HG03565 (cell line): Measurements from ENCODE around the gene PNO1.
"Not testable (repeated sequence)": the region's sequence is repeated elsewhere in the genome, so short reads cannot be mapped to it uniquely, and the experiment has no call there.

Source experiments
- ATAC-seq: cut with Tn5 transposase; IDR thresholded peaks from one replicate; pipeline ENCODE4 v1.9.1; 2021; ENCODE audit warnings: mild to moderate bottlenecking, moderate library complexity; ENCODE audit not compliant: unreplicated experiment

PNO1 gene

DNA sequence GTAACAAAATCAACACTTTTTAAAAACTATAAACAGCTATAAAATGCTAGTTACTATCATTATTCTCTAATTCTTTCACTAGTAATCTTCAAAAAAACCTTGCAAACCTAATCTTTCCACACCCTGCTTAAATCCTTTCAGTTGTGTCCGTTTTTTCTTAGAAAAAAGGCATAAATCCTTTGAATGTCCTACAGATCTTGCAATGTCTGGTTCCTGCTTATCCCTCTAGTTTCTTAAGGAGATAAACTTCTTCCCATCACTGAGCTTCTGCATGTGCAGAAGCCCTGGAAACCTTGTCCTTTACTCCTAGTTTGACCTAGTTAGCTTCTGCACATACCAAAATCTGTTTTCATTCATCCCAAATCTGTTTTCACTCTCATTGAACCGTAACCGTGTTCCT is 1.3 kb upstream of the PNO1 start:
- ATAC-seq: no peak

DNA sequence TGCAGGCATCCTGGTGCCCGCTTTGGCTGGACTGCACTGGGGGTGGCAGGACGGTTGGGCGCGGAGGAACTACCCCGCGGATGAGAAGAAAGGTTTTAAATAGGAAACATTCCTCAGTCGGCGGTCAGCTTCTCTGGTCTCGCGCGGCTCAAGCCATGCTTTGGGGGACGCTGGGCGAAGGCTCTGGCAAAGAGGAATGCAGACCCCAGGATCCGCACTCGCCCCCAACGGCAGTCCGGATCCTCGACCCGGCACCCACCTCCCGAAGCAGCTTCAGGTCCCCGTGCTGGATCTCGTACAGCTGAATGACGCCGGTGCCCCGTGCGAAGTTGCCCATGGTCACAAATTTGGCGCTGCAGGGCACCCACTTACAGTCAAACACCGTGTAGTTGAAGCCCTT is 686 bp upstream of the PNO1 start:
- ATAC-seq: no peak

DNA sequence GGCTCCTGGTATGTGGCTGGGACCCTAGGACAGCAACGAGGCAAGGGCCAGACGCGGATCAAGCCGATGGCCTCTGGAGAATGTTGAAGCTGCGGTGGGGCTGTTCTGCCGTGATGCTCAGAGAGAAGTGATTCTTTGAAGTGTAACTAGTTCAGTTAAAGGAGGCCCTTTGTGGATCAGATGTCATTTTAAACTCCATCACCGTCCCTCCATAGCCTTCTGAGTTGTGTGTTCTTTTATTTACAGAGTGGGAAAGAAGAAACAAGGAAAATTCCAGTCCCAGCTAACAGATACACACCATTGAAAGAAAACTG is 403 bp downstream of the PNO1 start:
- no peak for ATAC-seq

DNA sequence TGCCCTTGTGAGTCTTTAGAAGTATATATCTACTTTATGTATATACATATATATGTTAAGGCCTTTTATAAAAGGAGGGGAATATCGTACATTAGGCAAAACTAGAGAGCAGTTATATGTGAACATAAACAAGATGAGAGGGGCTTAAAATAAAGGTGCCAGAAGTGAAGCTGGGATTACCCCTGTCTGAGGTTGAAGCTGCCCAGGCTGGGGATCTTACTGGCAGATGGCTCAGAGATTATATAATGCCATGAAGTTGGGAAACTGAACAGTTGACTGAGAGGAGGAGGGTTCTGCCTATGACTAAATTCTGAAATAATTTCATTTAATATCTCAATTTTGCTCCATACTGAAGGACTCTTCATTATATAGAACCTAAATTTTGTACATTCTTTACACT is 6.0 kb downstream of the PNO1 start:
- ATAC-seq: no peak

DNA sequence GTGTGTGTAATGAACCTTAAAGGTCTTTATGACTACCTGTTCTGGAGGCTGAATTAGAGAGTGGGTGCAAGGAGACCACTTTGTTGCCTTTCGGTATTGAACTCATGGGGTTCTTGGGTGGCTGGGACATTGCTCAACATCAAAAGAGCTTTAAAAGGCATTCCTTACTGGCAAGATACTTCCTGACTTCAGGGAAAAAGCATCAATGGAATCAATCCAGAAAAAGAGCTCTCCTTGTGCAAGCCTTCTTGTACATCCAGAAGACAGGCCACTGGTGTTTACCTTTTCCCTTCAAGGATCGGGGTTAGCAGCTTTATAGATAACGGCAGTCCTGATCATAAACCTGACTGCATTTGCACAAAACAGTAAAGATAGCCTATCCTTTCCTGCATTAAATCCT is 9.5 kb downstream of the PNO1 start:
- no peak for ATAC-seq

DNA sequence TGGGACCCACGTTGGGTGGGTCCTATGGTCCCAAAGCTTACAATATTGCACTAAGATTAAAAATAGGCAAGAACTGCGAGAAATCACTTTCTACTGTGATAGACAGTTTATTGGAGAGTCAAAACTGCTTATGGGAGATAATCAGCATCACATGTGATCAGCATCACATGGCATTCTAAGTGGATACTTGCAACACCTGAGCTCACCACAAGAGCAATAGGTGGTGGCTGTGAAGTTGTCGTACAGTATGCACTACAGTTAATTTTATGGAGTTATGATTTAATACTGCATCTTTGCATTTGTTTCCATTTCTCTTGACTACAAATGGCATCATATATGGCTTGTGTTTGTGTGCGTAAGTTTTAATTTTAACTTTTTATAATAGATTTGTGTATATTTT is 11.6 kb downstream of the PNO1 start:
- no peak for ATAC-seq

DNA sequence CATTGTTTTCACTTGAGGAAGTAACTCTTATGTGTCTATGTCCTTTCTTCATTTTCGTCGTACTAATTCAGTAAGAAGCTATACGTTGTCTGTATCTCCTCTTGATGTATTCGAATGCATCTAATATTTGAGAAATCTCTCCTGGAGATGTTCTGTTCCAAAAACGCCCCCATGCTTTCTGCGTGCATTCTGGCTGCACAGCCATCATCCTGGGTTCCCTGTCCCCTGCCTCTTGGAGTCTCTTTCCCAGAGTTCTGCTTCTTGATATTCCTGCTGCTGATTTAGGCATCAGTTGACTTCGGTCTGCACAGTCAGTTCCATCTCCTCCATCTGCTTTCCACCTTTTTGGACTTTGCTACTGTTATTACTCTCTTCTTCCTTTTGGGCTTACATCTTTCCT is 13.5 kb downstream of the PNO1 start:
- ATAC-seq: no peak

DNA sequence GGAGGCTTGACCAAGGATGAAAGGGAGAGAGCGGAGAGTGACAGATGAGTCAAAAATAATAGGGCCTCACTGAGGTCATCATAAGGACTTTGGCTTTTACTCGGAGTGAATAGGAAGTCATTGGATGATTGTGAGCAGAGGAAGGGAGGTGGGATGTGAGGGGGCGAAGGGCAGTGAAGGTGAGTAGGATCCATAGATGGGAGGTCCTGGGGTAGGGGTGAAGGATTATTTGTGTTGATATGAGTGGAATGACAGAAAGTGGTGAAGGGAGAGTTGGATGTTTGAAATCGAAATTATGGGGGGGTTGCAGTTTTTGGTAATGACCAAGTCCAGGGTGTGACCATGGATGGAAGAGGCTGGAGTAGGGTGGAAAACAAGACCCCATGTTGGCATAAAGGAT is 14.0 kb downstream of the PNO1 start:
- no peak for ATAC-seq

DNA sequence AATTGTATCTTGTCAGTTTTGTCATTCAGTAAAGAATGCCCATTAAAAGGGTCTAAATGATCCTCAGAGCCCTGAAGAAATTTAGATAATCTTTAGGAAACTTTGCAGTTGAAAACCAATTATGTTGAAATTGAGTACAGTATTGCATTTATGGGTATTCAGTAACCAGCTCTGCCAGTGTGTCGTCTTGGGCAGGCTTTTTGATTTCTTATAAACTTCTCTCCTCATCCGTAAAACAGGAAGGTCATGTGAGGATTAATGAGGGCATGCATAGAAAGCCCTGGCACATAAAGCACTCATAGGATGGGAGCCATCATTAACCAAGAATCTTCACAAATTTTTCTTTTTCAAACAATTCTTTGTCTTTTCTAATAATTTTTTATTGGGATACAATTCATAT is 14.8 kb downstream of the PNO1 start:
- no peak for ATAC-seq

DNA sequence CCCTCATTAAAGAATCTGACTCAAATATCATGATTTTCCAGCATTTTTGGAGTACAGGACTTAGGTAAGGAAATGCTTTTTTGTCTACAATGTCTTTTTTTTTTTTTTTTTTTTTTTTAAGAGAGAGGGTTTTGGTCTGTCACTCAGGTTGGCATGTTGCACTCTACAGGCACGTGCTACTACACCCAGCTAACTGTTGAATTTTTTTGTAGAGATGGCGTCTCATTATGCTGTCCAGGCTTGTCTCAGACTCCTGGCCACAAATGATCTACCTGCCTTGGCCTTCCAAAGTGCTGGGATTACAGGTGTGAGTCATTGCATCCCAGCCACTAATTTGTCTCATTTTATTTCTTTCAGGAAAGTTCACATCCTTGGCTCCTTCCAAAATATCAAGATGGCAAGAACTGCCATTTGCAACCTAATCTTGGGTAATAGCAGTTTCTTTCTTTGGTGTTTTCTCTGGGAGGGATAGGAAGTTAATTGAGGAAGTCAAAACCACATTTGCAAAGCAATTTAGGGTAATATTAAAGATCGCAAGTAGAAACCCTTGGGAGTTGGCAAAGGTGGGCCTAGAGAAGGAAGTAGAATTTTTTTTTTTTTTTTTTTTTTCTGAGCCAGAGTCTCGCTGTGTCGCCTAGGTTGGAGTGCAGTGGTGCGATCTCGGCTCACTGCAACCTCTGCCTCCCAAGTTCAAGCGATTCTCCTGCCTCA is 15.5 kb downstream of the PNO1 start:
- ATAC-seq: no peak

DNA sequence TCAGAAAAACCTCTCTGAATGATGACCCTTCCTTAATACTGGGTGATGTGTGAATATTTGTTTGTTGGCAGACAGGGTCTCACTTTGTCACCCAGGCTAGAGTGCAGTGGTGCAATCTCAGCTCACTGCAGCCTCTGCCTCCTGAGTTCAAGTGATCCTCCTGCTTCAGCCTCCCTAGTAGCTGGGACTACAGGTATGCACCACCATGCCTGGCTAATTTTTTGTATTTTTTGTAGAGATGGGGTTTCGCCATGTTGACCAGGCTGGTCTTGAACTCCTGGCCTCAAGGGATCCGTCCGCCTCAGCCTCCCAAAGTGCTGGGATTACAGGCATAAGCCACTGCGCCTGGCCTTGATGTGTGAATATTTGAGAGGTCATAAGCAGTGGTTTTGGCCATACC is 17.5 kb downstream of the PNO1 start:
- ATAC-seq: not testable (repeated sequence)

DNA sequence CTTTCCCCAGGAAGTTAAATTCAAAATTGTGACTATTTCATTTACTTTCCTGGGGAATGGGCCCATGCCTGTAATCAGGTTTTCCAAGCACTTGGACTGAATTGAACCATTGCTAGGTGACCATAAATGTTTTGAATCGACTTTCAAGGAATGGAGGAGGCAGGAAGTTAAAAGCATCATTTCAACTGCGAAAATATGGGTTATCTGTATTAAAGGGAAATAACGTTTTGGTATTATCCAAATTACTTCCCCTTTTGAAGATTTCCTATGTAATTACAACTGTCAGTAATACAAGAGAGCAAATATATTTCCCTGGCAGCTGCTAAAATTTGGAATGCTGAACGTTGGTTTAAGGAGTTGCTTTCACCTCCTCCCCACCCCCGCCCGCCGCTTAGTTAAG is 19.0 kb downstream of the PNO1 start:
- no peak for ATAC-seq

DNA sequence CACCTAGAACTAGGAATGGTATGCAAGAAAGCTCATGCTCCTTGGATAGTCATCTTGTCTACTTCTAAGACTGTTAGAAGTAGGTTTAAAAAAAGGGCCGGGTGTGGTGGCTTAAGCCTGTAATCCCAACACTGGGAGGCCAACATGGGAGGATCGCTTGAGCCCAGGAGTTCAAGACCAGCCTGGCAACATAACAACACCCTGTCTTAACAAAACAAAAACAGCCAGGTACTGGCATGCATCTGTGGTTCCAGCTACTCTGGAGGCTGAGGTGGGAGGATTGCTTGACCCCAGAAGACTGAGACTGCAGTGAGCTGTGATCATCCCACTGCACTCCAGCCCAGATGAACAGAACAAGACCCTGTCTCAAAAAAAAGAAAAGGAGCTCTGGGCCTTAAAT is 19.9 kb downstream of the PNO1 start:
- ATAC-seq: no peak

DNA sequence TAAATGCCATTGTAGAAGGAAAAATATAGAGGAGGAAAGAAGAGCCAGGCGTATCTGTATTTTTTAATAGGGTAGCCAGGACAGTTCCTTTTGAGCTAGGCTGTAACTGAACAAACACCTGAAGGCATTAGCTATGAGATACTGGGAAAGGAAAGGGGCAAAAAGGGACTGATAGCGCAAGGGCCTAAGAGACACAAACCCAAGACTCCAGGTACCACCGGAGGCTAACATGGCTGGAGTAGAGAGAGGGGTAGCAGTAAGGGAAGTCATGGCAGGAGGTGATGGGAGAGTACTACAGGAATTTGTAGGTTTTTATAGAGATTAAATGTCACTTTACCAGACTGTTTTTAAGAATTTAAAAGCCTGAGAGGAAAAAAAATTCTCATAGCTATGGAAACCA is 20.7 kb downstream of the PNO1 start:
- no peak for ATAC-seq

DNA sequence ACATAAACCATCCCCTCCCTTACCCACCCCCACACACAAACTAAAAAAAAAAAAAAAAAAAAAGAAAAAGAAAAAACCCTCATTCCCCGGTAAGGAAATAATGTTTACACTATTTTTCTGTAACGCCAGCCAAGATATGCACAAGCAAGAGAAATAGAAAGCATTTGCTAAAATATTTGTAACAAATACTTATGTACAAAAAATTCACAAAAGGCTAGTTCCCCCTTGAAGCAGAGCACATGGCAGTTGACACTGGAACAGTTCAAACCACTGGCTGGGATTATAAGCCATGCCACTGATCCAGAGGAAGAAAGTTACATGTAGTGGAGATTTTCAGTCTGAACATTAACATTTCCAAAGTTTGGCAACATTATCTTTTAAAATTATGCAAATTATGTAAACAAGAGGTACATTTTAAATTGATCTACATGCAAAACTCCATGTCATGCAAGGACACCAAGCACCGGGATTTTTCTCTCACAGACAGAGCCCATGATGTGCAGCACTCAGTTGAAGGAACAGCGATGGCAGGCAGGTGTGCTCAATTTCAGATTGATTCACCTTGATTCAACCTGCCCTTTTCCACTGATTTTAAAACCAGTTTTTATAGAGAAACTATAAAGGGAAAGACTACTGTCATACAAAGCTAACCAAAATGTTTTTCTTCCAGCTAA is 21.4 kb downstream of the PNO1 start:
- ATAC-seq: no peak

DNA sequence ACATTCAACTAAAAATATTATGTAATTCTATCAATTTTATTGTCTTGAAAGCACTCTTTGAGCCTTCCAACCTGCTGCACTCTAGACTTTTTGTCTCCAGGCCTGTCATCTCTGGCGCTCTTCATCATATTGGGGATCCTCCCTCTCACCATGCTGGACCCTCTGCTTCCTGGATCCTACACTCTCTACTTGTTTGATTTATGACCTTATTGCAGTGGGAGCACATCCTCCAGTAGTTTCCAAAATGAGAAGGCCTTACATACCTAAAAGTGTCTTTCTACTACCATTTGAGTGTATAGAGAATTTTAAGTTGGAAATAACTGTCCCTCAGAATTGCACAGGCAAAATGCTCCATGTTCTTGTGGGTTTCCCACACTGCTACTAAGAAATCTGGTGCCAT is 25.2 kb downstream of the PNO1 start:
- ATAC-seq: no peak

DNA sequence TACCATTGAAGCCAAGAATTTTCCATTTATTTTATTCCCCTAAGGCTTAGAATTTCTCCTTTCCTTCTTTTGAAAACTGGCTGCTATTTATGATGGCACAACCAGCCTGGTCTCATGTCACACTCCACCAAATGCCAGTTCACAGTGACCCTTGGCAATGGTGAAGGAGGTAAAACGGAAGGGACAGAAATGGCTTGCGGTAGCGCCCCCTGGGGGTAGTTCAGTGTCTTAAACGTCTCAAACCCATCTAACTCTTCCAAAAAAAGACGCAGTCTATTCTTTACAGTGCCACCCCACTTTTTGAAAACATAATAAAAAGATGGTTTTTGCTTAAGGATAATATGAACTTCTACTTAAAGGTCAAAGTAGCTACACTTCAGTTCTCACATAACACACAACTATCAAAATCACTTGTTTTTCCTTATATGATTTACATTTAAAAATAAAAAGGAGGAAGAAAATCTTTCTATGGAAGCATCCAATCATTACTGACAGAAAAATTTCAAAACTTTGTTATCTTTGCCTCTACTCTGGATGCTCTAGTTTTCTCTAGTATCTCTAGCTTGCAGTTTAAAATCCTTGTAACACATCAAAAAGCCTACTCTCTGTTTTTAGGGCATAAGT is 28.0 kb downstream of the PNO1 start:
- ATAC-seq: no peak

DNA sequence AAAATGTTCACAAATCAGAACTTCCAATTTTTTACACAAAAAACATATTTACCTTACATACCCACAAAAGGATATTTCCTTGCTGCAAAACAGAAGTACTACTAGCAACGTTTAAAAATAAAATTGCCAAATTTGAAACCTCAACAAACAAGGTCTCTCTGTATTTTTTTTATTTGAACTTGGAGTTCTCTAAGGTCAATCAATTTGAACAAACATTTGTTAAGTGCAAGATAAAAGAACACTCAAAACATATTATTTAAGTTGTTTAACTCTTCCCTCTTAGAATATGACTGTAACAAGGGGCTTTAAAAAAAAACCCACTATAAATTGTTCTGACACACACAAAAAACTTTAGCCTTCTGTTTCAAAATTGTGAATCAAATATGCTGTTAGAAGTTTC is 29.6 kb downstream of the PNO1 start:
- ATAC-seq: no peak

DNA sequence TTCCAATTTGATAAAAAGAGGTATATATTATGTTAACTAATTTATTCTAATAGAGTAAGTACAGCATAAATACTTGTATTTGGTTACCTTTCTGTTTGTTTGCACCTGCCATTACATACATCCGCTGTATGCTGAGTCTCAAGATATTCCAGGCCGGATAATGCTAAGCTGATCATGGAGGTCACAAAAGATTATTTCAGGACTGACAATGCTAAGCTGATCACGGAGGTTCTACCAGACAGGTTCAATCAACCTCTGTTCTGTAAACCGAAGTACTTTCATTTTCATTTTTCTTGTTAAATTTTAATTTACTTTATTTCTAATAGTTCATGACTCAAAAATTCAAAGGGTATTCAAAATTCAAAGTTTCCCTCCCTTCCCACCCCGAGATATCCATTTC is 31.1 kb downstream of the PNO1 start:
- peak; percentile 48 for ATAC-seq

DNA sequence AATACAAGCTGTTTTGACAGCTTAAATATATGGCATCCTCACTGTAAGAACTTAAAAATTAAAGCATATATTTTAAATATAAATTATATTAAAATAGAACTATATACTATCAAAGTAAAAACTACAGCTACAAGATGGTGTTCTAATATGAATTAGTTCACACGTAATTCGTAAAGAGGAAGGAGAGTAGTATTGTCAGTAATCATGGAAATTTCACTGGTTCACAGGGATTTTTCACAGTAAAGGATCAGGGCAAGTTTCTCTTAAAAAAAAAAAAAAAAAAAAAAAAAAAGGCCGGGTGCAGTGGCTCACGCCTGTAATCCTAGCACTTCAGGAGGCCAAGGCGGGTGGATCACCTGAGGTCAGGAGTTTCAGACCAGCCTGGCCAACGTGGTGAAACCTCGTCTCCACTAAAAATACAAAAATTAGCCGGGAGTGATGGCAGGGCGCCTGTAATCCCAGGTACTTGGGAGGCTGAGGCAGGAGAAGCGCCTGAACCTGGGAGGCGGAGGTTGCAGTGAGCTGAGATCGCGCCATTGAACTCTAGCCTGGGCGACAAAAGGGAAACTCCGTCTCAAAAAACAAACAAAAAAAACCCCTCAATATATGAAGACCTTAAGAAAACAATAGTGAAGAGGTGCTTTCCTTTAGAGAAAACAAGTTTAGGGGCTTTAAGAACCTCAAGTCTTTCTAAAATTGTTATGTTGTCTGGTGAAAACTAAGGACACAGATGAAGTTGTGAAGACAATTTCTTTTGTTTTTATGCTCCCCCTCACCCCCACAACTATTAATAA is 32.5 kb downstream of the PNO1 start:
- no peak for ATAC-seq

DNA sequence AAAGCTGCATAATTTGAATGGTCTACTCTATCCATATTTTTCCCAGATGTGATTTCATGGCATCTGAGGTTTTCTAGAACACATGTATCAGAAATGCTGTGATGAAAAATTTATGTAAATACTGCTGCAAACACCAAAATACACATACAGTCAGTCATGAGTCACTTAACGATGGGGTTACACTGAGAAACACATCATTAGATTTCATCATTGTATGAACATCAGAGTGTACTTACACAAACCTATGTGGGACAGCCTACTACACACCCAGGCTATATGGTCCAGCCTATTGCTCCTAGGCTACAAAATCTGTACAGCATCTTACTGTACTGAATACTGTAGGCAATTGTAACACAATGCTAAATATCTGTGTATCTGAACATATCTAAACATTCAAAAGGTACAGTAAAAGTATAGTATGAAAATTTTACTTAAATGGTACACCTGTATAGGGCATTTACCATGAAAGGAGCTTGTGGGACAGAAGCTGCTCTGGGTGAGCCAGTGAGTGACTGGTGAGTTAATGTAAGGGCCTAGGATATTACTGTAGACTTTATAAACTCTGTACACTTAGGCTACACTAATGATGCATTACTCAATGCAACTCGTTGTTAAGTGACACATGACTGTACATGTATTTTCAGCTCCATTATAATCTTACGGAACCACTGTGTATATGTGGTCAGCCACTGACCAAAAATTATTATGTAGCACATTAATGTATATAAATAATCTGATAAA is 33.5 kb downstream of the PNO1 start:
- ATAC-seq: no peak
